Stimulated activated CD8-positive, alpha-beta memory T cell treated with anti-CD3 and anti-CD28 coated beads, Interleukin-12 subunit alpha, Interleukin-12 subunit beta, amount 100 ng/mL, for 4 hours (primary cell): ENCODE results near the gene PRR33.
"Not testable (repeated sequence)": the region's sequence is repeated elsewhere in the genome, so short reads cannot be mapped to it uniquely, and the experiment has no call there.

Experiments used
- DNase-seq: peaks from one replicate; pipeline ENCODE4 v3.0.0-alpha.2; 2020; ENCODE audit warnings: low read depth

The PRR33 gene

GRCh38 chr11:1888811-1889210 lies 2.9 kb downstream of the PRR33 start:
- no peak for DNase-seq

GRCh38 chr11:1888347-1888753 lies 3.3 kb downstream of the PRR33 start:
- no peak for DNase-seq

GRCh38 chr11:1887451-1888346 lies 4.0 kb downstream of the PRR33 start:
- DNase-seq = no peak

- DNase-seq = not testable (repeated sequence)
These were observed 5.1 kb downstream of the PRR33 start for GRCh38 chr11:1886551-1886950.

GRCh38 chr11:1884303-1884700 lies 7.4 kb downstream of the PRR33 start:
- no peak for DNase-seq

GRCh38 chr11:1883346-1884302 lies 8.1 kb downstream of the PRR33 start:
- DNase-seq = no peak

- peak; percentile 61 for DNase-seq
These were observed 9.1 kb downstream of the PRR33 start for GRCh38 chr11:1882265-1883238.

GRCh38 chr11:1881442-1882264 lies 10.0 kb downstream of the PRR33 start:
- no peak for DNase-seq

GRCh38 chr11:1880746-1881441 lies 10.8 kb downstream of the PRR33 start:
- no peak for DNase-seq

GRCh38 chr11:1879941-1880720 lies 11.6 kb downstream of the PRR33 start:
- DNase-seq = no peak

- no peak for DNase-seq
These were observed 12.3 kb downstream of the PRR33 start for GRCh38 chr11:1879342-1879940.

- DNase-seq = no peak
These were observed 13.3 kb downstream of the PRR33 start for GRCh38 chr11:1878137-1879031.

- no peak for DNase-seq
These were observed 14.2 kb downstream of the PRR33 start for GRCh38 chr11:1877211-1878136.

- no peak for DNase-seq
These were observed 15.2 kb downstream of the PRR33 start for GRCh38 chr11:1876361-1877063.

- not testable (repeated sequence) for DNase-seq
These were observed 15.8 kb downstream of the PRR33 start for GRCh38 chr11:1875851-1876301.
